HepG2 (cell line): Measurements from ENCODE around the gene PGA3. TPM values are rescaled to one million over a fixed set of nuclear protein-coding genes. Genes with fewer than 3 reads are reported as not detected.

Experiments
- ATAC-seq: fragments of 200-7000 bp; cut with Tn5 transposase; 3 replicates; pipeline ENCODE4 v1.9.1; 2020; ENCODE audit warnings: mild to moderate bottlenecking, moderate library complexity
- BruUV-seq: library from RNA; stranded (reverse); fragments of 400-500 nt; replicated peaks from 2 replicates; lab custom pipeline; 2021; lab: Mats Ljungman, UMichigan
- CTCF ChIA-PET: fragments of 300-600 bp; formaldehyde crosslinking; extraction: SDS; loops from one replicate; lab custom pipeline; 2021; ENCODE audit warnings: low total read pairs, inconsistent platforms, low intra/inter-chr PET ratio; lab: Yijun Ruan, JAX
- POLR2A ChIA-PET: fragments of 350-600 bp; sonication (Branson Sonifier 250); formaldehyde crosslinking; loops from one replicate; lab custom pipeline; 2020; ENCODE audit warnings: antibody characterized with exemption, inconsistent platforms; lab: Yijun Ruan, JAX
- DNase-seq: peaks from one replicate; pipeline ENCODE4 v3.0.0-alpha.2; 2015; ENCODE audit warnings: low spot score
- FAIRE-seq: peaks from 3 replicates; lab custom pipeline; 2011; peaks lifted over from hg19 to GRCh38; lab: Jason Lieb, UNC
- H2AFZ ChIP-seq: one replicate; pipeline ENCODE4 v1.6.1; 2011; ENCODE audit warnings: low read length, inconsistent platforms
- H3K27ac ChIP-seq: fragments of 300-600 bp; 3 replicates; pipeline ENCODE4 v1.8.0; 2011; ENCODE audit warnings: mixed run types, mild to moderate bottlenecking, mixed read lengths, low read length, inconsistent platforms; ENCODE audit not compliant: insufficient read depth; ENCODE audit errors: extremely low read length
- H3K27me3 ChIP-seq, 2 experiments: fragments of 200-600 bp in 1 of 2; 2 replicates in 1 of 2; 3 replicates in 1 of 2; pipeline versions ENCODE4 v1.6.0 to v1.8.0; 2011; ENCODE audit warnings: low read length in 2 of 2, mild to moderate bottlenecking in 2 of 2, moderate library complexity in 2 of 2, inconsistent platforms in 1 of 2; ENCODE audit not compliant: insufficient read depth in 2 of 2, control insufficient read depth in 1 of 2
- H3K36me3 ChIP-seq, 2 experiments: fragments of 200-600 bp in 1 of 2; replicated peaks in 1 of 2; 2 replicates in 1 of 2; 3 replicates in 1 of 2; pipeline versions ENCODE4 v1.5.1 to v1.8.0; 2011; ENCODE audit warnings: low read length in 2 of 2, inconsistent platforms in 1 of 2; ENCODE audit not compliant: insufficient read depth in 2 of 2, control insufficient read depth in 1 of 2
- H3K4me1 ChIP-seq: 2 replicates; pipeline ENCODE4 v1.5.1; 2012; ENCODE audit warnings: low read length, inconsistent platforms; ENCODE audit not compliant: insufficient read depth
- H3K4me2 ChIP-seq: 2 replicates; pipeline ENCODE4 v1.6.0; 2011; ENCODE audit warnings: low read depth, low read length, inconsistent platforms
- H3K4me3 ChIP-seq, 3 experiments: fragments of 200-600 bp in 1 of 3; sonication (generic), shearing (Covaris generic) in 1 of 3; replicated peaks in 1 of 3; 2 replicates each; pipeline ENCODE4 v1.5.1; 2011 to 2016; ENCODE audit warnings: low read length in 3 of 3, inconsistent platforms in 2 of 3, low read depth in 2 of 3, mild to moderate bottlenecking in 2 of 3, control low read depth in 1 of 3, mixed read lengths in 1 of 3; ENCODE audit not compliant: insufficient read depth in 1 of 3
- H3K79me2 ChIP-seq: one replicate; pipeline ENCODE4 v1.6.1; 2011; ENCODE audit warnings: low read length, inconsistent platforms; ENCODE audit not compliant: insufficient read depth
- H3K9ac ChIP-seq: 2 replicates; pipeline ENCODE4 v1.6.0; 2011; ENCODE audit warnings: mild to moderate bottlenecking, low read depth, low read length, inconsistent platforms; ENCODE audit not compliant: insufficient read depth
- H3K9me3 ChIP-seq: 2 replicates; pipeline ENCODE4 v1.5.1; 2012; ENCODE audit warnings: mild to moderate bottlenecking, low read length
- H4K20me1 ChIP-seq: 2 replicates; pipeline ENCODE4 v1.6.0; 2011; ENCODE audit warnings: inconsistent platforms, mild to moderate bottlenecking, low read length, moderate library complexity; ENCODE audit not compliant: insufficient read depth
- NFE2 ChIP-seq: sonication (generic); formaldehyde crosslinking; IDR thresholded peaks from 2 replicates; pipeline ENCODE4 v1.4.0; 2020; ENCODE audit warnings: missing genetic modification reagents
- RXRA ChIP-seq: sonication (generic); formaldehyde crosslinking; IDR thresholded peaks from 2 replicates; pipeline ENCODE4 v1.5.1; 2020; ENCODE audit warnings: missing genetic modification reagents
- ZBTB4 ChIP-seq: sonication (generic); formaldehyde crosslinking; IDR thresholded peaks from 2 replicates; pipeline ENCODE4 v1.4.0; 2020; ENCODE audit warnings: missing genetic modification reagents, mild to moderate bottlenecking, borderline replicate concordance
- ZBTB7A ChIP-seq: sonication (generic); formaldehyde crosslinking; IDR thresholded peaks from 2 replicates; pipeline ENCODE4 v1.8.0; 2022; ENCODE audit warnings: mild to moderate bottlenecking, missing genetic modification reagents
- ZGPAT ChIP-seq: IDR thresholded peaks from 2 replicates; pipeline ENCODE4 v1.6.1; 2016; ENCODE audit warnings: mild to moderate bottlenecking
- ZMAT3 ChIP-seq: sonication (generic); formaldehyde crosslinking; conservative IDR thresholded peaks from 2 replicates; pipeline ENCODE4 v1.7.0; 2021; ENCODE audit warnings: missing genetic modification reagents
- ZNF326 ChIP-seq: sonication (generic); formaldehyde crosslinking; IDR thresholded peaks from 2 replicates; pipeline ENCODE4 v1.4.0; 2020; ENCODE audit warnings: missing genetic modification reagents, borderline replicate concordance
- ZNF33B ChIP-seq: sonication (generic); formaldehyde crosslinking; IDR thresholded peaks from 2 replicates; pipeline ENCODE4 v1.5.1; 2020; ENCODE audit warnings: mild to moderate bottlenecking, missing genetic modification reagents
- ZNF549 ChIP-seq: sonication (generic); formaldehyde crosslinking; IDR thresholded peaks from 2 replicates; pipeline ENCODE4 v1.5.0; 2020; ENCODE audit warnings: missing genetic modification reagents
- ZNF782 ChIP-seq: sonication (generic); formaldehyde crosslinking; IDR thresholded peaks from 2 replicates; pipeline ENCODE4 v1.4.0; 2020; ENCODE audit warnings: missing genetic modification reagents, mild to moderate bottlenecking, borderline replicate concordance
- WGBS: methylation state at CpG from one replicate; pipeline ENCODE4 v1.1.6; 2017; ENCODE audit warnings: low lambda C conversion rate; 5-methylcytosine and 5-hydroxymethylcytosine counted together
- in situ Hi-C: cut with HindIII; loops from 2 replicates; pipeline ENCODE4 v1.10.0; 2017; ENCODE audit warnings: low pct_unique_long_range_greater_than_20kb; ENCODE audit not compliant: extremely low pct_ligation_motif_present
- intact Hi-C: fragments of 100-400 bp; cut with micrococcal nuclease; formaldehyde crosslinking; loops from one replicate; pipeline ENCODE4 v1.10.0; 2022; ENCODE audit not compliant: unreplicated experiment
- polyA plus RNA-seq, 8 experiments: library from polyadenylated mRNA; depleted of rRNA in 3 of 8; stranded (reverse) in 7 of 8; unstranded in 1 of 8; fragments of >200 nt; fragmentation: Illumina TruSeq in 4 of 8; extraction: Trizol in 4 of 8; gene quantifications; 2 replicates each; pipeline versions ENCODE4 v1.2.1 to v1.2.3, GENCODE V29; 2011 to 2016; ENCODE audit warnings: low read depth in 4 of 8, missing spikeins in 1 of 8, mixed read lengths in 1 of 8; ENCODE audit not compliant: insufficient read depth in 1 of 8
- total RNA-seq, 5 experiments: library from RNA; depleted of rRNA; stranded (reverse); fragments of >200 nt; fragmentation: Illumina TruSeq; extraction: Trizol; gene quantifications; 2 replicates each; pipeline ENCODE4 v1.2.3, GENCODE V29; 2016; ENCODE audit warnings: low read depth in 1 of 5
- TF ChIP-seq, protein P1 (sequence below): sonication (generic); formaldehyde crosslinking; IDR thresholded peaks from 2 replicates; pipeline ENCODE4 v1.8.1; 2023; ENCODE audit warnings: mild to moderate bottlenecking, missing genetic modification reagents, borderline replicate concordance
- TF ChIP-seq, protein P2 (sequence below): IDR thresholded peaks from 2 replicates; pipeline ENCODE4 v1.6.1; 2016

Gene PGA3
- total and polyA plus RNA-seq, 2 of the 13 experiments (the other 11 are each of a cell fraction or from before 2014, with no cell fraction given): not detected

GRCh38 chr11:61194981-61195695, 8.2 kb upstream of the PGA3 start:
- no peak overlapping the region for H2AFZ ChIP-seq
- no peak overlapping the region for H3K4me3 ChIP-seq
- 20% methylated on average over 7 of the region's 7 CpGs for whole genome bisulfite sequencing
- TF ChIP-seq RXRA (CRISPR knock-in tag) (no peak), ZBTB4 (CRISPR knock-in tag) (no peak), ZNF326 (no peak), ZNF33B (CRISPR knock-in tag) (no peak), ZGPAT (CRISPR knock-in tag) (no peak), ZBTB7A (no peak), NFE2 (no peak), ZMAT3 (CRISPR knock-in tag) (no peak), ZNF549 (CRISPR knock-in tag) (no peak), ZNF782 (CRISPR knock-in tag) (no peak)
- TF ChIP-seq, protein P1, sequence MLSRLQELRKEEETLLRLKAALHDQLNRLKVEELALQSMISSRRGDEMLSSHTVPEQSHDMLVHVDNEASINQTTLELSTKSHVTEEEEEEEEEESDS (CRISPR knock-in tag): no peak
- TF ChIP-seq, protein P2, sequence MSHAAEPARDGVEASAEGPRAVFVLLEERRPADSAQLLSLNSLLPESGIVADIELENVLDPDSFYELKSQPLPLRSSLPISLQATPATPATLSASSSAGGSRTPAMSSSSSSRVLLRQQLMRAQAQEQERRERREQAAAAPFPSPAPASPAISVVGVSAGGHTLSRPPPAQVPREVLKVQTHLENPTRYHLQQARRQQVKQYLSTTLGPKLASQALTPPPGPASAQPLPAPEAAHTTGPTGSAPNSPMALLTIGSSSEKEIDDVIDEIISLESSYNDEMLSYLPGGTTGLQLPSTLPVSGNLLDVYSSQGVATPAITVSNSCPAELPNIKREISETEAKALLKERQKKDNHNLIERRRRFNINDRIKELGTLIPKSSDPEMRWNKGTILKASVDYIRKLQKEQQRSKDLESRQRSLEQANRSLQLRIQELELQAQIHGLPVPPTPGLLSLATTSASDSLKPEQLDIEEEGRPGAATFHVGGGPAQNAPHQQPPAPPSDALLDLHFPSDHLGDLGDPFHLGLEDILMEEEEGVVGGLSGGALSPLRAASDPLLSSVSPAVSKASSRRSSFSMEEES (CRISPR knock-in tag): no peak
- POLR2A ChIA-PET: no interaction called here
- no TSS peak for BruUV-seq
- in situ Hi-C loops: no loop called here
- CTCF ChIA-PET: no interaction called here
- no peaks in the 10 kb centered on the region for H4K20me1 ChIP-seq
- H3K27me3 ChIP-seq: peaks cover 2 to 22% of the 10 kb centered on the region in 2 experiments; a peak in 1 of 5 replicates
- H3K9me3 ChIP-seq: 0 out of 2 replicates have a peak, but pooled peaks cover 7% of the 10 kb centered on the region
- no peaks in the 10 kb centered on the region for H3K4me1 ChIP-seq
- no peak; the same call in 2 of the 3 replicates for ATAC-seq
- H3K27ac ChIP-seq: no peak overlapping the region
- no peak overlapping the region for H3K9ac ChIP-seq
- H3K36me3 ChIP-seq: no peaks in the 10 kb centered on the region
- no peak overlapping the region for H3K4me2 ChIP-seq
- intact Hi-C loops: no loop called here
- no peak for DNase-seq
- FAIRE-seq: no peak
- H3K79me2 ChIP-seq: no peaks in the 10 kb centered on the region
